ENCODE measurements around the gene GABRB2. TPM values are rescaled to one million over a fixed set of nuclear protein-coding genes. Genes with fewer than 3 reads are reported as not detected.

Gene GABRB2
- total and polyA plus RNA-seq, 2 experiments from 2014 or later = not detected

GRCh38 chr5:161373345-161373707, 173.2 kb downstream of the GABRB2 start:
- Histone ChIP-seq H3K9me2 (ENCODE audit: insufficient read depth) (no peaks in the 10 kb centered on the region), H3F3A (ENCODE audit: insufficient read depth) (no peaks in the 10 kb centered on the region), H3K9ac (no peak overlapping the region), H3K4me2 (ENCODE audit: unreplicated experiment) (no peak overlapping the region), H2AFZ (no peak overlapping the region), H3K4me3 (no peak overlapping the region), H4K20me1 (ENCODE audit: insufficient read depth) (no peaks in the 10 kb centered on the region), H3K27me3 (replicated peaks; ENCODE audit: insufficient read depth) (no peaks in the 10 kb centered on the region), H3K9me3 (ENCODE audit: low read depth) (no peaks in the 10 kb centered on the region), H3K27ac (no peak overlapping the region), H3K36me3 (ENCODE audit: low read depth) (no peaks in the 10 kb centered on the region), H3K79me2 (ENCODE audit: insufficient read depth) (no peaks in the 10 kb centered on the region), H3K4me1 (ENCODE audit: insufficient read depth) (no peaks in the 10 kb centered on the region)
- in situ Hi-C loops (cut with MboI) = no loop called here
- DNase-seq = no peak
- TF ChIP-seq EZH2phosphoT487 (IDR thresholded peaks at IDR 0.05; ENCODE audit: insufficient read depth, low read depth) (no peak), EZH2 (IDR thresholded peaks at IDR 0.05; ENCODE audit: insufficient read depth, poor library complexity, severe bottlenecking) (no peak)

GRCh38 chr5:161372682-161373344, 173.7 kb downstream of the GABRB2 start:
- no peaks in the 10 kb centered on the region for H3K9me3 ChIP-seq (ENCODE audit: low read depth)
- H3K36me3 ChIP-seq (ENCODE audit: low read depth) = no peaks in the 10 kb centered on the region
- no peaks in the 10 kb centered on the region for H3K79me2 ChIP-seq (ENCODE audit: insufficient read depth)
- H3K4me3 ChIP-seq = no peak overlapping the region
- no peaks in the 10 kb centered on the region for H3K27me3 ChIP-seq (replicated peaks; ENCODE audit: insufficient read depth)
- TF ChIP-seq EZH2phosphoT487 (IDR thresholded peaks at IDR 0.05; ENCODE audit: insufficient read depth, low read depth) (no peak), EZH2 (IDR thresholded peaks at IDR 0.05; ENCODE audit: insufficient read depth, poor library complexity, severe bottlenecking) (no peak)
- no peak overlapping the region for H2AFZ ChIP-seq
- in situ Hi-C loops (cut with MboI) = no loop called here
- no peak overlapping the region for H3K4me2 ChIP-seq (ENCODE audit: unreplicated experiment)
- H3K27ac ChIP-seq = no peak overlapping the region
- no peaks in the 10 kb centered on the region for H3K4me1 ChIP-seq (ENCODE audit: insufficient read depth)
- H4K20me1 ChIP-seq (ENCODE audit: insufficient read depth) = no peaks in the 10 kb centered on the region
- no peak overlapping the region for H3K9ac ChIP-seq
- no peak for DNase-seq
- no peaks in the 10 kb centered on the region for H3K9me2 ChIP-seq (ENCODE audit: insufficient read depth)
- 11 to 13% methylated on average over 2 of the region's 2 CpGs for WGBS, 2 experiments (ENCODE audit: low coverage in 1 of 2, low lambda C conversion rate in 2 of 2, missing lambda C conversion rate in 2 of 2)
- no peaks in the 10 kb centered on the region for H3F3A ChIP-seq (ENCODE audit: insufficient read depth)

- H3K9me2 ChIP-seq (ENCODE audit: insufficient read depth) = no peaks in the 10 kb centered on the region
- DNase-seq = no peak
- no peak overlapping the region for H3K27ac ChIP-seq
- TF ChIP-seq EZH2phosphoT487 (IDR thresholded peaks at IDR 0.05; ENCODE audit: insufficient read depth, low read depth) (no peak), EZH2 (IDR thresholded peaks at IDR 0.05; ENCODE audit: insufficient read depth, poor library complexity, severe bottlenecking) (no peak)
- H3K36me3 ChIP-seq (ENCODE audit: low read depth) = no peaks in the 10 kb centered on the region
- in situ Hi-C loops (cut with MboI) = no loop called here
- no peaks in the 10 kb centered on the region for H4K20me1 ChIP-seq (ENCODE audit: insufficient read depth)
- H3F3A ChIP-seq (ENCODE audit: insufficient read depth) = no peaks in the 10 kb centered on the region
- no peak overlapping the region for H3K4me2 ChIP-seq (ENCODE audit: unreplicated experiment)
- H3K79me2 ChIP-seq (ENCODE audit: insufficient read depth) = no peaks in the 10 kb centered on the region
- 29 to 31% methylated on average over 3 of the region's 3 CpGs for WGBS, 2 experiments (ENCODE audit: low coverage in 1 of 2, low lambda C conversion rate in 2 of 2, missing lambda C conversion rate in 2 of 2)
- H2AFZ ChIP-seq = no peak overlapping the region
- H3K4me3 ChIP-seq = no peak overlapping the region
- H3K27me3 ChIP-seq (replicated peaks; ENCODE audit: insufficient read depth) = no peaks in the 10 kb centered on the region
- no peaks in the 10 kb centered on the region for H3K9me3 ChIP-seq (ENCODE audit: low read depth)
- H3K9ac ChIP-seq = no peak overlapping the region
- no peaks in the 10 kb centered on the region for H3K4me1 ChIP-seq (ENCODE audit: insufficient read depth)
Observed at GRCh38 chr5:161369022-161369421, 177.5 kb downstream of the GABRB2 start.

GRCh38 chr5:161358446-161358845, 188.1 kb downstream of the GABRB2 start:
- H3K4me2 ChIP-seq (ENCODE audit: unreplicated experiment) = no peak overlapping the region
- no peaks in the 10 kb centered on the region for H3K9me2 ChIP-seq (ENCODE audit: insufficient read depth)
- no peak overlapping the region for H3K4me3 ChIP-seq
- H3K27me3 ChIP-seq (replicated peaks; ENCODE audit: insufficient read depth) = no peaks in the 10 kb centered on the region
- DNase-seq = no peak
- H3F3A ChIP-seq (ENCODE audit: insufficient read depth) = no peaks in the 10 kb centered on the region
- H3K27ac ChIP-seq = no peak overlapping the region
- WGBS, 2 experiments (ENCODE audit: low coverage in 1 of 2, low lambda C conversion rate in 2 of 2, missing lambda C conversion rate in 2 of 2) = 5 to 10% methylated on average over 2 of the region's 2 CpGs
- H4K20me1 ChIP-seq (ENCODE audit: insufficient read depth) = no peaks in the 10 kb centered on the region
- H2AFZ ChIP-seq = no peak overlapping the region
- H3K9ac ChIP-seq = no peak overlapping the region
- no peaks in the 10 kb centered on the region for H3K79me2 ChIP-seq (ENCODE audit: insufficient read depth)
- no peaks in the 10 kb centered on the region for H3K4me1 ChIP-seq (ENCODE audit: insufficient read depth)
- in situ Hi-C loops (cut with MboI) = no loop called here
- no peaks in the 10 kb centered on the region for H3K9me3 ChIP-seq (ENCODE audit: low read depth)
- no peaks in the 10 kb centered on the region for H3K36me3 ChIP-seq (ENCODE audit: low read depth)
- no peak for TF ChIP-seq EZH2 (IDR thresholded peaks at IDR 0.05; ENCODE audit: insufficient read depth, poor library complexity, severe bottlenecking)
- no peak for TF ChIP-seq EZH2phosphoT487 (IDR thresholded peaks at IDR 0.05; ENCODE audit: insufficient read depth, low read depth)

GRCh38 chr5:161344234-161344633, 202.3 kb downstream of the GABRB2 start:
- Histone ChIP-seq H3F3A (ENCODE audit: insufficient read depth) (no peaks in the 10 kb centered on the region), H3K4me2 (ENCODE audit: unreplicated experiment) (no peak overlapping the region), H2AFZ (no peak overlapping the region), H3K27ac (no peak overlapping the region), H3K36me3 (ENCODE audit: low read depth) (no peaks in the 10 kb centered on the region), H3K79me2 (ENCODE audit: insufficient read depth) (no peaks in the 10 kb centered on the region), H3K4me1 (ENCODE audit: insufficient read depth) (no peaks in the 10 kb centered on the region), H3K9me3 (ENCODE audit: low read depth) (no peaks in the 10 kb centered on the region), H3K9ac (no peak overlapping the region), H3K4me3 (no peak overlapping the region), H4K20me1 (ENCODE audit: insufficient read depth) (no peaks in the 10 kb centered on the region), H3K27me3 (replicated peaks; ENCODE audit: insufficient read depth) (no peaks in the 10 kb centered on the region), H3K9me2 (ENCODE audit: insufficient read depth) (no peaks in the 10 kb centered on the region; the same call in 1 of the 2 replicates)
- DNase-seq = no peak
- in situ Hi-C loops (cut with MboI) = no loop called here
- no peak for TF ChIP-seq EZH2phosphoT487 (IDR thresholded peaks at IDR 0.05; ENCODE audit: insufficient read depth, low read depth)
- no peak for TF ChIP-seq EZH2 (IDR thresholded peaks at IDR 0.05; ENCODE audit: insufficient read depth, poor library complexity, severe bottlenecking)
- WGBS, 2 experiments (ENCODE audit: low coverage in 1 of 2, low lambda C conversion rate in 2 of 2, missing lambda C conversion rate in 2 of 2) = 31% methylated on average over 2 of the region's 2 CpGs
